NCI-H1417 (cell line): Measurements from ENCODE around the gene IGLL1.
"Not testable (repeated sequence)": the region's sequence is repeated elsewhere in the genome, so short reads cannot be mapped to it uniquely, and the experiment has no call there.

Source experiments
- DNase-seq, 3 experiments: peaks; one replicate each; lab custom pipeline; 2025; lab: John Stamatoyannopoulos, UW

The IGLL1 gene

DNA sequence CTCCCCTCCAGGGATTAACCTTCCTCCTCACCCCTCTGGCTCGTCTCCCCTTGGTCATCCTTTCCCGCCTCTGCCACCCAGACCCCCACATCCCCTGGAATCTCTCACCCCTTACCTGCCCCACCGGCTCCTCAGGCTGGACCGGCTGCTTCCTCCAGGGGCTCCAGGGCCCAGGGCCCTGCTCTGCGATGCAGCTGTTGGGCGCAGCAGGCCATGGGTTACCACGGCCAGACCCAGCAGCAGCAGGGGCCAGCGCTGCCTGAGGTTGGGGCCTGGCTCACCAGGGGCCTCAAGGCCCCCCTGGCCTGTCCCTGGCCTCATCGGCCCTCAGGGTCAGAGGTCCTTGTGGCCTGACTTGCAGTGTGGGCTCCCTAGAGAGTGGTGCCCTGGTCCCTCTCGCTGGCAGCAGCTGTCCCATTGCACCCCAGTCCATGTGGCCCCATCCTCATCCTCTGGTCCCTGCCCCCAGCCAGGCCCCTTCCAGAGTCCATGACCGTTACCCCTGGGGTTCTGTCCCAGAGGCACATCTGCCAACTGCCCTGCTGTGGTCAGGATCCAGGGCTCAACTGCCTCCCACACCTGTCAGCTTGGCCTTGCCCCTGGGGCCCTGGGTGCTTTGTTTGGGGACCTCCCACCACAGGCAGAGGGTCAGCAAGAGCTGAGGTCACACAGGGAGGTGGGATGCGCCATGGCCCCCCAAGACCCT lies at the start of gene IGLL1:
TSS of gene IGLL1 (minus strand) at position 421 of the 706 bp plus-strand sequence. CDS start at position 321, 100 bp downstream.
- no peak for DNase-seq

DNA sequence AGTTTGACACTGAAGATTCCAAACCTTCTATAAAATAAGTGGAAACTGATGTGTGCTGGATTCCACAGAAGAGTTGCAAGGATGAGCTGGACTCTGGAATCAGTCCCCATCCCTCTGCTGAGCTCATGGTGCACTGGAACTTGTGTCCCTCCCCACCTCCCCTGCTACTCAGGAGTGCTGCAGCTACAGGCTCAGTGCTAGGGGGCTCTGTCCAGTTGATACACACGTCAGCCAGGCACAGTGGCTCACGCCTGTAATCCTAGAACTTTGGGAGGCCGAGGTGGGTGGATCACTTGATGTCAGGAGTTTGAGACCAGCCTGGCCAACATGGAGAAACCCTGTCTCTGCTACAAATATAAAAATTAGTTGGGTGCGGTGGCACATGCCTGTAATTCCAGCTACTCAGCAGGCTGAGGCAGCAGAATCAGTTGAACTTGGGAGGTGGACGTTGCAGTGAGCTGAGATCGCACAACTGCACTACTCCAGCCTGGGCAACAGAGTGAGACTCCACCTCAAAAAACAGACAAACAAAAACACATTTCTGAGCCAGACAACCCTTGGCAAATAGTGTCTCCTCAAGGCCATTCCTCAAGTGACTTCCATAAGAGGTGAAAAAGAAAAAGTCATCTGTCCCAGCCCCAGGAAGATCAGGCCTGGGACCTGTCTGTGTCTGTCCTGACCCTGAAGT lies 48.1 kb upstream of the IGLL1 start:
- DNase-seq = not testable (repeated sequence)

DNA sequence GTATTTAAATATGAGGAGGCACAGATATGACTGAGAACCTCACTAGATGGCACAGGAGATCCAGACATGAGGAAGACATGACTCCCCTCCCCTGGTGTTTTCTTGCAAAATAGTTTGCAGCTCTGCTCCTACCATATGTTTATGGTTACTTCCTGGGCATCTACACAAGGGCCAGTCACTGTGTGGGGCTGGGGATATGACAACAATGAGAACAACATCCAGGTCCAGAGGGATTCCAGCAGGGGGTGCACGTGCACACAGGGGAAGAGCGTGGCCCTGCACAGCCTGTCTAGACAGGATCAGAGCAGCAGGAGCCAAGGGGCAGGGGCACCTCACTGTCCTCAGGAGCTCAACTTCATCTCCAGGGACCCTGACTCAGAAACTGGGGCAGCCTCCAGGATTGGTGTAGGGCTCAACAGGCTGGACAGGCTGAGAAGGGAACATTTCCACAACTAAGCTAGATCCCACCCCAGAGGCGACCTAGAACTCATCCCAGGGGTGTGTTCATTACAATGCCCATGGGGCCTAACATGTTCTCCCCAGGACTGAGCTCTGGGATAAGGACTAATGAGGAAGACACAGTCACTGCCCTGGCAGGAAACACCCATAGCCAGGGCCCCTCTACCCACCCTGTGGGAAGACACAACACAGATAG lies 47.4 kb upstream of the IGLL1 start:
- DNase-seq = not testable (repeated sequence)

DNA sequence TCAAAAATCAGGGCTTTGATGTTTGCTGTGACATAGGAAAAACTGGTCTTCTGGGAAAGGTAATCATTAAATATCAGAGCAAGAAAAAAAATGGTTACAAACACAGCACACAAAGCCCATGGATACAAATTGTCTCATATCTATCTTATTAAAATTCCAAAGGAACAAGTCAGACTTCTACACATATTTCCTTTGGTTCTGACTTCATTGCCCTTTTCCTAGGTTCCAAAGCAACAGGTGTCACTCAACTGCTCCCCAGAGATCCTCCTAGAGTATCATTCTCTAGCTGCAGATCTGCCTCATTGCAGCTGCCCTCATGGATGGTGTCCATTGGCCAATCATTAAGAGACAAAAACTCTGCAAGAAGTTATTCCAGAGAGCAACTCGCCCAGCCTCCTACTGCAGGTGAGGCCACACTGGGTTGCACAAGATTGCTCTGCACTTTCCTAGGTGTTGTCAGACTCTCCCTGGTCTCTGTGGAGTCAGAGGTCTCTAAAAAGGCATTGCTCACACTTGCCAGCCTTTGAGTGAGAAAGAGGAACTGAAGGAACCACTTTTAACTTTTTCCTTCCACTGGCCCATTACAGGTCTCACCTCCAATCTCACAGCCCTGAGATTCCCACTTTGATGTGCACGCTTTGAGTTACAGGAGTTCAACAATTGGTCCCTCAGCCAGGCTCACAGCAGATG lies 46.3 kb upstream of the IGLL1 start:
- DNase-seq = no peak

DNA sequence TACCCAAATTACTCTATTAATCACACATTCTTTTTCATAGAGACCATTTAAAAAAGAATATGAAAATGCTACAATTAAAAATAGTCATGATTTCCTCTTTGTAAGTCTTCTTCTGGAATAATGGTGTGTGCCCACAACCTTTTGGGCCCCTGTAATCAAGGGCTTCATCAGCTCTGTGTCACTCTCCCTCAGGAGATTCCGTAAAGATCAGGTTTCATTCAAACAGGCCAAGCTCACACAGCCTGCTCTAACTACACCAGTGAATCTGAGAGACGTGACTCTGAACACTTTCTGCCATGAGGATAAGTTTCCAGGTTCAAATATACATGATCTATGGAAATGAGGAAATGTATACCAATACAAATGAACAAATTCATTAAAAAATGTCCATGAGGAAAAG lies 42.5 kb upstream of the IGLL1 start:
- DNase-seq = no peak

DNA sequence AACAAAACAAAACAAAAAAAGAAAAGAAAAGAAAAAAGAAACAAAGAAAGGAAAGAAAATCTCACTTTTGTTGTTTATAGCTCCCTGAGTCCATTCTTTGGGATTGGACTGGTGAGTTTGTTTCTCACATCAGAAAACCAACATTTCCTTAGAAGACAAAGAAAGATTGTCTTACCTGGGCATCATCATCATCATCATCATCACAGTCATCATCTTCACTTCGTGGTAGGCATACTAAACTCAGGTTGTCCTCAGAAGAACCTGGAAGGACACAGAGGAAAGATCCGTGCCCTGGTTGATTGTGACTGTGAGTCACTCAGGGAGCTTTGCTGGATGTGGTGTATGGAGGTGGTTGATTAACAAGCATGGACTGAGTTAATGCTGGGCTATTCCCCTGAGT lies 41.8 kb upstream of the IGLL1 start:
- not testable (repeated sequence) for DNase-seq

DNA sequence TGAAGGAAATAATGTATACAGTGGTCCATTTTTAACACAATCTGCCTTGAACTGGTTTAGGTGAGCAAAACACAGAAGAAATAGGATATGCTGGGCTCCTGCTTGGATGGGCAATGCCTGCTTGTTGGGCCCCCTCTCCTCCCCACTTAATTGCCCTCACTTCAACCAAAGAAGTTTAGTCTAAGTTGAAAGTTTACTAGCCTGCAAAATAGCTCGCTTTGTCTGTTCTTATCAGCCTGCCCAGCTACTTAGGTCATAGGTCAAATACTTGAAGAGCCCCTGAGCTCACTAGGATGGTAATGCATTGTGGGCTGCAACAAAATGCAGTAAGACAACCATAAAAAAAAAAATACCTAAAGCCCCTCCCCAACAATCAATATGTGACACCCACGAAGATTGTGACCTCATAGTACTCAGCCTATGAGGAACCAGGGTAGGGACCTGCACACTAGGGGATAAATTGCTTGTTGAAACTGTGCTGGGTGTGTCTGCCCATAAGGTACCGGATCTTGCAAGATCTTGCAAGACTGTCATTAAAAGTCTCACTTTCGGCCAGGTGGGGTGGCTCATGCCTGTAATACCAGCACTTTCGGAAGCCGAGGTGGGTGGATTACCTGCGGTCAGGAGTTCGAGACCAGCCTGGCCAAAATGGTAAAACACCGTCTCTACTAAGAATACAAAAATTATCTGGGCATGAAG lies 41.1 kb upstream of the IGLL1 start:
- DNase-seq = no peak

DNA sequence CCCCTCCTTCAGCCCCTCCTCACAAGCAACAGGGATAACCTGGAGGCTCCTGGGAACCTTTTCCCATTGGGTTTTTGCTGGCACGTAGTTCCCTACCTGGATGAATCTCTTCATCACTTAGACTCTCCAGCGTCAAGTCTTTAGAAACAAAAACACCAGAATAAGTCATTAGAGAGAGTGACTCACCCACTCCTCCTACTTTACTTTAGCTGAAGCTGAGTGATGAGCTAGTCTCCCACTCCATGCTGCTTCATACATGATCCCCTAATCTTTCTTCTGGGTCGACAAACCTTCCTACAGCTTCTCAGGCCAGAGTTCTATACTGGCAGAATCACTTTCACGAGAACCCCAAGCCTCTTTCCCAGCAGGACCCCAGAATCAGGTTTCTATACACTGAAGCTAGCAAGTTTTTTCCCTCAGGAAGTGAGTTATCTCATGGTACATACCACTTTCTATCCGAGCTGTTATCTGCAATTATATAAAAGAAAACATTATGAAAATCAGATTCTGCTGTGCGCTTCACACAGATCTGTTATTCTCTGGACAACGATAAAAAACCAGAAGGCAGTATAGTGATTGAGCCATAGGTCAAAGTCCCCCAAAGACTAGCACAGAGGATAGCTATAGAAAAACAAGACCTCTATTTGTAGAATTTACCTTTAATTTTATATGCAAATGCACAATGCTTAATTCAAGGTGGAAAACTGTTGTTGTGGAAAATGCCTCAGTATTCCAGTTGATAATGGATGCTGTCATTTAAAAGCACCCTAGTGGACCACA lies 33.3 kb upstream of the IGLL1 start:
- DNase-seq = no peak

DNA sequence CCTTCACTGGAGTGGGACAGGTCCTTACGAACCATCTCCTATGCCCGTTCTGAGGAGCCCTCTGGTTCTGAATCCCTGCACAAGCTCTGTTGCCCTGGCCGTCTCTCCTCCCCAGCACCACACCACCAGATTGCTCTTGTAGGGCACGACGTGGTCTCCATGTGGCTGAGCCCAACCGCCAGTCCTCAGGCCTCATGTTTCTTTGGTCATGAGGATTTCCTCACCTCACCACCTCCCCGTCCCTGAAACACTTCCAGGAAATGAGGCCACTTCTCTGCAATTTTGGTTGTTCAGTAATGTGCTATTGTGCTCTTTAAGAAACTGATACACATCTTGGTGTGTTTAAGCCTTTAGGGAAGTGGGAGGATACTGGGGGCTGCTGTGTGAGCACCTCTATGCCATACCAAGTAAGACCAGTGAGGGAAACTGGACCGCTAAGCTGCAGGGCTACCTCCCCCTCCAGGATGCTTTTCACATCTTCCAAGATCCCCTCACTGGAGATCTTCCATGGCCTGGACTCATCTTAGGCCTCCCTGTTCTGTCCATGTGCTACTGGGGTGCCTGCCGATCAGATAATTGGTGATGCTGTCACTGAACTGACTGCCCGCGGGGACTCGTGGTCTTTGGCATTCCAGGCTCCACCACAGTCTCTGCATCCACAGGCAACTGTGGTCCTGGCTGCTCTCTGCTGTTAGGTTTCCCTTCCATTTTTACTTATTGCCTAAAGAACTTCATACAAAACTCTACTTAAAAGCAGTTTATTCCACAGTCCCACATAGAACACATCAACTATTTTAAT lies 30.1 kb upstream of the IGLL1 start:
- DNase-seq = no peak

DNA sequence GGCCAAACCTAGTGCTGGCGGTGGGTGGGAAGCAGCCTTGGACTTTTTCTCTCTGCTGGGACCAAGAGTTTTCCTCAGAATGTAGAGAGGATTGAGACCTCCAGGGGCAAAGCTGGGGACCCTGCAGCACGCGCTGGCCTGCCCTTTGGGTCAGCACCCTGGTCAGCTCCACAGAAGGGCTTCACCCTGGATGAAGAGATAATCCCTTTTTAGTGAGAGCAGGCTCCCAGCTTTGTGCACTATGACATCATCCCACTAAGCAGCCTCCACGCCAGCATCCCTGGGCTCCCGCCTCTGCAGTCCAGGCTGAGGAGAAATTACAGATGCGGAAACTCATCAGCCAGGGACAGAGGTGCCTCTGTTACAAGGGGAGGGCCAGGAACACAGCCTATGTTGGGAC lies 28.5 kb upstream of the IGLL1 start:
- DNase-seq = no peak

DNA sequence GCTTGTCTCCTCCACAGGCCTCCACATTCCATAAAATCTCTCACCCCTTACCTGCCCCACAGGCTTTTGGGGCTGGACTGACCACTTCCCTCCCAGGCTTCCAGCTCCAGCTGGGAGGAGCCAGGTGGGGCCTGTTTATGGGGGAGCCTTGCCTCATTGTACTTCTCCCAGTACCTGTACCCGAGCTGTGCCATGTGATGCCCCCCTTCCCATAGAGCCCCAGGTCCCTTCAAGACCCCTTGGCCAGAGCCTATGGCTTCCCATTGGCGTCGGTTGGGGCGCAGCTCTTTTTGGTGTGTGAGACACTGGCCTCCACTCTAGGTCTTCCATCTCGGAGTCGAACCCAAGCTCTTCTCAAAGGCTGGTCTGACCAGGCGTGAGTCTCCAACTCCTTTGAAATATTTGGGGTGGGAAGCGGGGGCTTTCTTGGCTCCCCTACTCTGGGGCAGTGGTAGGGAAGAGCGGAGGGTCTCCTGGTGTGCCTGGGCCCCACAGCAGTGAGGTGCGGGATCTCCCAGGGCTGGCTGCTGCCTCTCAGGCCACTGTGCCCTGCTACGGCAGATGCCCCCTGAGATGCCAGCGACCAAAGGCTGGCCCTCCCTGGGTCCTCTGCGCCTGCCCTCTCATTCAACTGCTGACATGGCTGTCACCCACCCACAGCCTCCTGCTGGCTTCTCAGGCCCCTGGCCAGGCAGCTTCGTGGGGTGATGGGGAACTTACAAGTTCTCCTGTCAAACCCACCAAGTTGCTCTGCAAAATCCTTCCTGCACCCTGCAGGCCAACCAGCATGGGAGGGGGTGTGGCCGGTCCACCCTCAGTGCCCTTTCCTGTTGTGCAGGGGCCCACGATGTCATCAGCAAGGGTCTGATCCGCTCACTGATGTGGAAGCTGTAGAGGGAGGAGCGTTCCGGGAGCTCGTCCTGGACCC lies 26.4 kb upstream of the IGLL1 start:
- no peak for DNase-seq

DNA sequence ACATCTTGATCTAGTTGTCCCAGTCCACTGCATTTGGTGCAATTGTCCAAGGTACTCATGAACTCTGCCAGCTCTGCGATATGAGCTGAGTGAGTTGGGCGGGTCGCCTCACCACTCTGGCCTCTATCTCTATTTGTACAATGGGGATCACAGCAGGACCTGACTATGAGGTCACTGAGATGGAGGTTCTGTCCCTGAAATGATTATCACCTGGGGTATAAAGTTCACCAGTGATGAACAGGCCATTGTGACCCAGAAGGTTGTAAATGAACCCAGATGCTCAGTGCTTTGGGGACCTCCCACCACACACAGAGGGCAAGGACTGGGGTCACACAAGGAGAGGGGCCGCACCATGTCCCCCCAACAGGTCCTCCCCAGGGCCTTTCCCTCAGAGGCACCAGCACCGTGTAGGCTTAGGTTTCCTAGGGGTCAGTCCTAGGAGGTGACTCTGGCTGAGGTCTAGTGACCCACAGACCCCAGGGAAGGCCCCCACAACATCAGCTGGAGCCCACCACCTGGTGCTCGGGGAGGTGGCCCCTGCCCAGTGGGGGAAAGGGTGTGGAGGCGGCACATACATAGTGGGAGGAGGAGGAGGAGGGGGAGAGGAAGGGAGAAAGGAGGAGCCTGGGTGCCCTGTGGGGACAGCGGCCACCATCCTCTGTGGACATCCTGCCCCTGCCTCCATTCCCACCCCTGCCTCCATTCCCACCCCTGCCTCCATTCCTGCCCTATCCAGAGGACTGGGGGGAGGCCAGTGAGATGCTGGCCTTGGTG lies 25.0 kb upstream of the IGLL1 start:
- DNase-seq = no peak

DNA sequence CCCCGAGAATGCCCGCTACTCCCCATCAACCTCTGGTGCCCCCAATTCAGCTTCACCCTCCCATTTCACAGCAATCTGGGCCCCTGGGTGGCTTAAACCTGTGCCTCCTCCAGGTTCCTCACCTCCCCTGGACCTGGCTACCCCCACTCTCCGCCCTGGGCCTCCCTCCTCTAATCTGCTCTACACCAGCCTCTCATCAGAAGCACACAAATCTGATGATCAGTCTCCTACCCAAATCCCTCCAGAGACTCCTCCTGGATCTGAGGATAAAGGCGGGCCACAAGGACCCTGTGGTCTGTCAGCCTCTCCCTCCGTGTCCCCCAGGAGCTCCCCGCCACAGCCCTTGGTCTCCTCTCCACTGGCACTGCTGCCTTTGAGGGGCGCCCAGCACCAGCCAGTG lies 23.2 kb upstream of the IGLL1 start:
- no peak for DNase-seq

DNA sequence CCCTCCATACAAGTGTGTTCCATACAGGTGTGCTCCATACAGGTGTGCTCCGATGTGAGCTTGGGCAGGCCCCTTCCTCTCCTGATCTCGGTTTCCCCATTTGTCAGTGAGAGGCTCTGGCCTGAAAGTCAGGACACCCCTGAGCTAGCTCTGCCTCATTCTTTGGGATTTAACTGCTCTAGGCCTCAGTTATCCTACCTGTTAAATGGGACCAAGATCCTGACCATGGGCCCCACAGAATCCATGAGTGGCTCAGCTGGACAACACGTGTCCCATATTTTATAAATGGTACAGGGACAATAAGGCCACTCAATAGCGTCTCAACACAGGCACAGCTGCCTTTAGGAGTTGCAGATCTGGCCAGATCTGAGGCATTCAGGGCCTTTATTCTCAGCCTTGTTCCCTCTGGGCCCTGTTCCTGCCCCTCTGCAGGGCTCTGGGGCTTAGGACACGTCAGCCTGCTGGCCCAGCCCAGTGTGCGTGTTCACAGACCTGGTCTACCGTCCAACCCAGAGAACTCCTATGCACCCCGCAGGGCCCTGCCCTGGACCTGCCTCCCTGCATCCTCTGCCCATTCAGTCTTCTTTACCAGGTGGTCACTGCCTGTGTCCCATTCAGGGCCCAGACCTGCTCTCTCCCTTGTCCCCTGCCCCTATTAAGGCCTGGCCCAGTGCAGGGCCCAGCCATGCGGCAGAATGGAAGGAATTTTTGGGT lies 18.9 kb upstream of the IGLL1 start:
- DNase-seq = no peak

DNA sequence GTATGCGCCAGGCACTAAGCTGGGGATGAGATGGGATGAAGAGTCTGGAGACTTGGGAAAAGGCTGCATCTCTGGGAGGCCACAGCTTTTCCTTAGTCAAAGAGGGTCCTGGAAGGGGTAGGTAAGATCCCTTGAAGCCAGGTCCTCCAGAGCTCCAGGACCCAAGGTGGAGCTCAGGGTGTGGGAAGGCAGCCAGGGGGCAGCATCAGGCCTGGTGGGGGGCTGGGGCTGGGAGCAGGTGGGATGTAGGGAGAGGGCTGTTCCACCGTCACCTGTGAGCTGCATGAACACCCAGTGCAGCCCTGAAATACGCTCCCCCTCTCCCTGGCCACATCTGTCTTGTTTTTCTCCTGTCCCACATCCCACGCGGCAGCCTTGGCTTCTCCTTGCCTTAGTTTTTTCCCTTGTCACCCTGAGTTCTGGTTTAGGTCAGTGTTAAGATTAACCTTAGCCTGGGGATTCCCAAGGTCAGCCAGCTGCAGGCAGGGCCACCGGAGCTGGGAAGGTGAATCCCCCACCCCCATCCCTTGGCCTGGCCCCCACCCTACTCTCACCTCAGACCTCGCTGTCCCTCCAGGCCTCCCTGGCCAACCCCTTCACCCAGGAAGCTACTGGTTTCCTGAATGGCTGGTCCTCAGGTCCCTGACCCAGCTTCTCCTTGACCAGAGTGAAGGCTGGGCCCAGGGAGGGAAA lies 17.6 kb upstream of the IGLL1 start:
- not testable (repeated sequence) for DNase-seq

DNA sequence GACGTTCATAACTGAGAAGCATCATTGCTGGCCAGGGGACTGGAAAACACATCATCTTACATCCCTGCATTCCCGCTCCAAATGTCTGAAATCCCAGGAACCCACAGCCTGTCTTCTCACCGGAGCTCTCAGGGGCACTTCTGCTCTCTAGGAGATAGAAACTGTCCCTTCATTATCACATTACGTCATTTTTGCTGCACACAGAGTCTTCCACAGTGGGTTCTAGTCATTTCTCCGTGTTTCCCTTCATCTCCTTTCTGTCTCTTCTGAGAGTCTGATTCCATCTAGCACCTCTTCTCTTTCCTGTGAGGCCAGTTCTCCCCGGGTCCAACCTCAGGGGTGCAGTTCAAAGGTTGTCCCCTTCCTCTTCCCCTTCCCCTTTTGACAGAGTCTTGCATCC lies 15.8 kb upstream of the IGLL1 start:
- DNase-seq = not testable (repeated sequence)

DNA sequence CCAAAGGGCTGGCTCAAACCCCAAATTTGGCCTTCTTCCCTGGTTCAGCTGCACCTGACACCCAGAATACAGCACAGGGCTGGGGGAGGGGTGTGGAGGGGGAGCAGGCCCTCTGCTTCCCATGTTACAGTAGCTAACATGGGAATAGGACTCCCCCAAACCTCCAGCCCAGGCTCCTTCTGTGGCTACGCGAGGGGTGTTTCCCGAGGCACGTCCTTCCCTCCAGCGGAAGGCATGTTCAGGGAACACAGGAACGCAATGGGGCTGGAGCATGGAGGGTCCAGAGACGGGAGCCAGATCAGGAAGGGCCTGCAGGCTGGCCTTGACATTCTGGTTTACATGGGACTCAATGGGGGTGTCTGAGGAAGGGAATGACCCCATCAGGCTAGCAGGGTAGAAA lies 11.8 kb upstream of the IGLL1 start:
- DNase-seq = no peak
